OCI-LY1 (cell line): ENCODE results near the gene ATP2A2.

Experiments
- H2AFZ ChIP-seq: fragments of 200-600 bp; sonication (generic), shearing (Covaris generic); 2 replicates; pipeline ENCODE4 v1.6.0; 2014; ENCODE audit warnings: antibody characterized with exemption, mild to moderate bottlenecking, low read length
- H3F3A ChIP-seq: fragments of 200-600 bp; sonication (generic), shearing (Covaris generic); 2 replicates; pipeline ENCODE4 v1.6.0; 2014; ENCODE audit warnings: mild to moderate bottlenecking, antibody characterized with exemption, low read length, moderate library complexity; ENCODE audit not compliant: insufficient read depth
- H3K27ac ChIP-seq: fragments of 200-600 bp; sonication (generic); 2 replicates; pipeline ENCODE4 v1.5.1; 2014; ENCODE audit warnings: low read length, mixed run types, mild to moderate bottlenecking, low read depth; ENCODE audit not compliant: poor library complexity, severe bottlenecking
- H3K27me3 ChIP-seq: fragments of 200-600 bp; sonication (generic); 2 replicates; pipeline ENCODE4 v1.6.0; 2014; ENCODE audit warnings: antibody characterized with exemption, mild to moderate bottlenecking, low read length, moderate library complexity; ENCODE audit not compliant: insufficient read depth
- H3K36me3 ChIP-seq: fragments of 200-600 bp; sonication (generic); 2 replicates; pipeline ENCODE4 v1.6.1; 2014; ENCODE audit warnings: mild to moderate bottlenecking, antibody characterized with exemption, low read length, moderate library complexity, mixed read lengths; ENCODE audit not compliant: insufficient read depth
- H3K4me1 ChIP-seq: fragments of 200-600 bp; sonication (generic); 2 replicates; pipeline ENCODE4 v1.5.1; 2014; ENCODE audit warnings: mild to moderate bottlenecking, low read length, moderate library complexity; ENCODE audit not compliant: insufficient read depth, severe bottlenecking
- H3K4me2 ChIP-seq: fragments of 200-600 bp; sonication (generic), shearing (Covaris generic); 2 replicates; pipeline ENCODE4 v1.6.1; 2014; ENCODE audit warnings: low read length
- H3K4me3 ChIP-seq: fragments of 200-600 bp; sonication (generic); 2 replicates; pipeline ENCODE4 v1.5.1; 2014; ENCODE audit warnings: low read length, low read depth, mild to moderate bottlenecking, mixed read lengths; ENCODE audit not compliant: poor library complexity, severe bottlenecking
- H3K79me2 ChIP-seq: fragments of 200-600 bp; shearing (Covaris generic); 2 replicates; pipeline ENCODE4 v1.6.1; 2016; ENCODE audit warnings: mixed run types, low read length, mixed read lengths; ENCODE audit not compliant: insufficient read depth
- H3K9ac ChIP-seq: fragments of 200-600 bp; sonication (generic), shearing (Covaris generic); 2 replicates; pipeline ENCODE4 v1.6.1; 2014; ENCODE audit warnings: mild to moderate bottlenecking, low read length, mixed read lengths
- H3K9me2 ChIP-seq: fragments of 200-600 bp; sonication (generic), shearing (Covaris generic); 2 replicates; pipeline ENCODE4 v1.6.1; 2014; ENCODE audit warnings: low read depth, mild to moderate bottlenecking, low read length, mixed read lengths
- H3K9me3 ChIP-seq: fragments of 200-600 bp; shearing (Covaris generic); 2 replicates; pipeline ENCODE4 v1.6.1; 2014; ENCODE audit warnings: low read length, mixed read lengths
- H4K20me1 ChIP-seq: fragments of 200-600 bp; sonication (generic), shearing (Covaris generic); 2 replicates; pipeline ENCODE4 v1.6.0; 2016; ENCODE audit warnings: mild to moderate bottlenecking, low read length; ENCODE audit not compliant: insufficient read depth
- CTCF ChIP-seq: fragments of 200-600 bp; sonication (generic), shearing (Covaris generic); IDR thresholded peaks from 2 replicates; pipeline ENCODE4 v1.5.1; 2017; ENCODE audit warnings: mild to moderate bottlenecking, antibody characterized with exemption, low read length, moderate library complexity, mixed read lengths
- EZH2 ChIP-seq: fragments of 200-600 bp; sonication (generic), shearing (Covaris generic); IDR thresholded peaks from 2 replicates; pipeline ENCODE4 v1.8.0; 2017; ENCODE audit warnings: borderline replicate concordance, mixed run types, mild to moderate bottlenecking, antibody characterized with exemption, low read length, moderate library complexity, mixed read lengths

ATP2A2 gene

DNA sequence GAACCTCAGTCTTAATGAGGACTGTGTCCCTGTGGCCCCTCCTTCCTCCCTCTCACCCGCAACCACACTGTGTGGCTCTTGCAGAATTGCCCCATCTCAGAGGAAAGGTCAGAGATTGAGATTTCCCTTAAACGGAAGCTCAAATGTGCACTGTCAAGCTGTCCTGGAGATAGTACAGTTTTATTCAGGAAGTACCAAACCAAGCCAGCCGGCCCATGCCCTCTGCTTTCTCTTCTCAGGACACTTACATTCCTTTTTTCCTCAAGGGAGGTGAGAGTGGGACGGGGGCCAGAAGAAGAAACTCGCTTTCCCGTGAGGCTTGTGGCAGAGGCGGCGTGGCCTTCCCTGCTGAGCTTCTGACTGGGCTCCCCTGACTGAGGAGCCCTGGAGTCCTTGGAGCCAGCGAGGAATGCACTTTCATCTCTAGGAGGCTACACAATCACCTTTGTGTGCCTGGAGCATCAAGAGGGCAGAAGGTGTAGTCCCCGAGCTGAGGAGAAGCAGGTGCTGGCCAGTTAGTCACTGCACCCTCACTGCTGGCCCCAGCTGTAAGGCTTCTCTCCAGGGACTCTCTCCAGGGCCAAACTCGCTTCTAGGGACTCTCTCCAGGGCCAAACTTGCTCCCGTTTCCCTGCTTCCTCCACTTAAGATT is 24.1 kb upstream of the ATP2A2 start:
- TF ChIP-seq EZH2 (no peak), CTCF (no peak)
- Histone ChIP-seq H3K9ac (no peak overlapping the region), H3K36me3 (no peaks in the 10 kb centered on the region), H3K9me2 (no peaks in the 10 kb centered on the region), H4K20me1 (no peaks in the 10 kb centered on the region), H2AFZ (no peak overlapping the region), H3K4me1 (no peaks in the 10 kb centered on the region), H3K4me2 (no peak overlapping the region), H3K27ac (no peak overlapping the region), H3F3A (no peaks in the 10 kb centered on the region), H3K4me3 (no peak overlapping the region), H3K27me3 (no peaks in the 10 kb centered on the region), H3K9me3 (no peaks in the 10 kb centered on the region), H3K79me2 (no peaks in the 10 kb centered on the region)

DNA sequence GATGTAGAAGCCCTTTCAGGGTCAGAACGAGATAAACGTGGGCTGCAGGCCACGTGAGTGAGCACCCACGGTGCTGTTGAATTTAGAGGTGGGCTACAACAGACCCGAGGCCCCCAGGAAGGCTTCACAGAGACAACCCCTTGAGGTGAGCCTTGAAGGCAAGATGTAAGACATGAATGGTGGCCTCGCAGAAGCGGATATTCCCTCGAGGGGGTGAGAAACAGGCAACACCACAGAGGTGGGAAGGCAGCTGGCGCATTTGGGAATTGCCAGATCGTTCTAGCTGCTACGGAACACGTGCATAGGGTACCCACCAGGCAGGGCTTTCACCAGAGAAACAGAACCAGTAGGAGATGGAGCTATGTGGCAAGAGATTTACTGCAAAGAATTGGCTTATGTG is 22.6 kb upstream of the ATP2A2 start:
- H4K20me1 ChIP-seq = no peaks in the 10 kb centered on the region
- H3F3A ChIP-seq = no peaks in the 10 kb centered on the region
- no peak overlapping the region for H3K4me3 ChIP-seq
- H3K4me2 ChIP-seq = no peak overlapping the region
- H3K9me2 ChIP-seq = no peaks in the 10 kb centered on the region
- TF ChIP-seq EZH2 (no peak), CTCF (no peak)
- H3K27me3 ChIP-seq = no peaks in the 10 kb centered on the region
- H2AFZ ChIP-seq = no peak overlapping the region
- no peaks in the 10 kb centered on the region for H3K4me1 ChIP-seq
- no peaks in the 10 kb centered on the region for H3K79me2 ChIP-seq
- no peaks in the 10 kb centered on the region for H3K36me3 ChIP-seq
- no peaks in the 10 kb centered on the region for H3K9me3 ChIP-seq
- H3K27ac ChIP-seq = no peak overlapping the region
- H3K9ac ChIP-seq = no peak overlapping the region

DNA sequence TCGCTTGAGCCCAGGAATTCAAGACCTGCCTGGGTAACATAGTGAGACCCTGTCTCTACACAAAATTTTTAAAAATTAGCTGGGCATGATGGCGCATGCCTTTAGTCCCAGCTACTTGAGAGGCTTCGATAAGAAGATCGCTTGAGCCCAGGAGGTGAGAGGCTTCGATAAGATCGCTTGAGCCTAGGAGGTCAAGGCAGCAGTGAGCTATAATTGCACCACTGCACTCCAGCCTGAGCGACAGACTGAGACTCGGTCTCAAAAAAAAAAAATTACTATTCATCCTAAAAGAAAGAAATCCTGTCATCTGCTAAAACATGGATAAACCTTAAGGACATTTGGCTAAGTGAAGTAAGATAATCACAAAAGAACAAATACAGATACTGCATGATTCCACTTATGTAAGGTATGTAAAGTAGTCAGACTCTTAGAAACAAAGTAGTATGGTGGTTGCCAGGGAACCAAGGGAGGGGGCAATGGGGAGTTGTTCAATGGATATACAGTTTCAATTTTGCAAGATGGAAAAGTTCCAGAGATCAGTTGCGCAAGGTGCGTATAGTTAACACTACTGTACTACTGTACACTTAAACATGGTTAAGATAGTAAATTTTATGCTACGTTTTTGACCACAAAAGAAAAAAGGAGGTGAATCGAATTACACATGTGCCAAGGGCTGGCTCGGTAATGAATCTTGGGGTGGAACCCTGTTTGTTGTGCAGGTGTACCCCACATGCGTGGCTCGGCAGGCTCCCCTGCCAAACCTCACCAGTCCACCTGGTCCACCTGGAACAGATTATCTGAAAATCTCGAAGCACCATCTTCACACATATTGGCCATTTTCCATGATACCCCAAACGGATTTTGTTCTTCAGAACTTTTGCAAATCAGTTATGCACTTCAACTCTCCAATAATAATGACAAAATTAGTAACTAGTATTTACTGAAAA is 18.3 kb upstream of the ATP2A2 start:
- no peaks in the 10 kb centered on the region for H3K27me3 ChIP-seq
- no peaks in the 10 kb centered on the region for H4K20me1 ChIP-seq
- no peak overlapping the region for H3K4me2 ChIP-seq
- H3K4me1 ChIP-seq = no peaks in the 10 kb centered on the region
- H3K9me3 ChIP-seq = no peaks in the 10 kb centered on the region
- no peaks in the 10 kb centered on the region for H3F3A ChIP-seq
- H3K79me2 ChIP-seq = no peaks in the 10 kb centered on the region
- H3K4me3 ChIP-seq = no peak overlapping the region
- H3K36me3 ChIP-seq = no peaks in the 10 kb centered on the region
- H3K9ac ChIP-seq = no peak overlapping the region
- no peak for TF ChIP-seq CTCF
- TF ChIP-seq EZH2 = no peak
- no peak overlapping the region for H2AFZ ChIP-seq
- H3K9me2 ChIP-seq = no peaks in the 10 kb centered on the region
- no peak overlapping the region for H3K27ac ChIP-seq
